WTC11 (cell line): ENCODE results near the gene RERG. TPM values are rescaled to one million over a fixed set of nuclear protein-coding genes. Genes with fewer than 3 reads are reported as not detected.
A peak's percentile ranks its signal among the peaks of the same experiment; 100 is the strongest.

Source experiments
- ATAC-seq: fragments of 200-7000 bp; cut with Tn5 transposase; 2 replicates; pipeline ENCODE4 v1.10.0; 2021; ENCODE audit warnings: mild to moderate bottlenecking, moderate library complexity
- CTCF ChIA-PET: fragments of 300-600 bp; sonication (Branson Sonifier 250); formaldehyde crosslinking; loops from one replicate; lab custom pipeline; 2021; ENCODE audit warnings: antibody characterized with exemption; lab: Charles Lee
- POLR2A ChIA-PET: fragments of 350-600 bp; sonication (Branson Sonifier 250); formaldehyde crosslinking; loops from one replicate; lab custom pipeline; 2021; ENCODE audit warnings: antibody characterized with exemption; lab: Charles Lee
- DNase-seq: peaks from one replicate; pipeline ENCODE4 v3.0.0; 2021; ENCODE audit warnings: low spot score
- H3K27ac Mint-ChIP-seq: 2 replicates; pipeline ENCODE4 v1.8.0; 2021; ENCODE audit warnings: mixed read lengths
- H3K27me3 Mint-ChIP-seq: 2 replicates; pipeline ENCODE4 v1.8.0; 2021; ENCODE audit warnings: low read depth, mild to moderate bottlenecking, moderate library complexity, mixed read lengths
- H3K36me3 Mint-ChIP-seq: 2 replicates; pipeline ENCODE4 v1.8.0; 2021; ENCODE audit warnings: mixed read lengths
- H3K4me1 Mint-ChIP-seq: 2 replicates; pipeline ENCODE4 v1.8.0; 2022; ENCODE audit warnings: mixed read lengths
- H3K4me3 Mint-ChIP-seq: 2 replicates; pipeline ENCODE4 v1.8.0; 2021; ENCODE audit warnings: mild to moderate bottlenecking, moderate library complexity, mixed read lengths
- H3K9me3 Mint-ChIP-seq: 2 replicates; pipeline ENCODE4 v1.8.0; 2021; ENCODE audit warnings: mixed read lengths
- ARID4B ChIP-seq: sonication (generic); formaldehyde crosslinking; IDR thresholded peaks from 2 replicates; pipeline ENCODE4 v1.8.0; 2023; ENCODE audit warnings: missing genetic modification reagents, mild to moderate bottlenecking, borderline replicate concordance
- GABPB1 ChIP-seq: sonication (generic); formaldehyde crosslinking; IDR thresholded peaks from 2 replicates; pipeline ENCODE4 v1.8.1; 2023; ENCODE audit warnings: mild to moderate bottlenecking, missing genetic modification reagents
- KAT7 ChIP-seq: sonication (generic); formaldehyde crosslinking; IDR thresholded peaks from 2 replicates; pipeline ENCODE4 v1.8.1; 2023; ENCODE audit warnings: missing genetic modification reagents, mild to moderate bottlenecking, borderline replicate concordance
- MXD4 ChIP-seq: fragments of 250-450 bp; sonication (Bioruptor Pico); IDR thresholded peaks from 2 replicates; pipeline ENCODE4 v1.8.0; 2021; ENCODE audit warnings: mild to moderate bottlenecking, moderate library complexity, borderline replicate concordance
- NR2C2 ChIP-seq: sonication (generic); formaldehyde crosslinking; IDR thresholded peaks from 2 replicates; pipeline ENCODE4 v1.8.0; 2022; ENCODE audit warnings: mild to moderate bottlenecking, missing genetic modification reagents
- OVOL2 ChIP-seq: fragments of 250-450 bp; sonication (Bioruptor Pico); IDR thresholded peaks from 2 replicates; pipeline ENCODE4 v1.9.0; 2021; ENCODE audit warnings: mild to moderate bottlenecking, borderline replicate concordance
- SMAD3 ChIP-seq: sonication (generic); formaldehyde crosslinking; IDR thresholded peaks from 2 replicates; pipeline ENCODE4 v1.8.0; 2022; ENCODE audit warnings: missing genetic modification reagents, mild to moderate bottlenecking, borderline replicate concordance
- SP1 ChIP-seq: sonication (generic); formaldehyde crosslinking; conservative IDR thresholded peaks from 2 replicates; pipeline ENCODE4 v1.8.1; 2022; ENCODE audit warnings: missing genetic modification reagents
- ZMAT4 ChIP-seq: fragments of 250-450 bp; sonication (Bioruptor Pico); IDR thresholded peaks from 2 replicates; pipeline ENCODE4 v1.9.0; 2021; ENCODE audit warnings: mild to moderate bottlenecking
- ZNF219 ChIP-seq: sonication (generic); formaldehyde crosslinking; IDR thresholded peaks from 2 replicates; pipeline ENCODE4 v1.8.0; 2023; ENCODE audit warnings: missing genetic modification reagents, mild to moderate bottlenecking, borderline replicate concordance
- ZNF232 ChIP-seq: sonication (generic); formaldehyde crosslinking; IDR thresholded peaks from 2 replicates; pipeline ENCODE4 v1.8.0; 2022; ENCODE audit warnings: mild to moderate bottlenecking, missing genetic modification reagents
- ZNF317 ChIP-seq: sonication (generic); formaldehyde crosslinking; IDR thresholded peaks from 2 replicates; pipeline ENCODE4 v1.8.1; 2023; ENCODE audit warnings: low read depth, mild to moderate bottlenecking, moderate library complexity, missing genetic modification reagents, borderline replicate concordance
- ZNF512 ChIP-seq: sonication (generic); formaldehyde crosslinking; IDR thresholded peaks from 2 replicates; pipeline ENCODE4 v1.8.1; 2022; ENCODE audit warnings: missing genetic modification reagents, borderline replicate concordance
- total RNA-seq: library from RNA; stranded (reverse); gene quantifications from 3 replicates; pipeline ENCODE4 v1.2.3, GENCODE V29; 2021
- TF ChIP-seq, protein P1 (sequence below): sonication (generic); formaldehyde crosslinking; conservative IDR thresholded peaks from 2 replicates; pipeline ENCODE4 v1.8.1; 2022; ENCODE audit warnings: mild to moderate bottlenecking, missing genetic modification reagents
- TF ChIP-seq, protein P2 (sequence below): sonication (generic); formaldehyde crosslinking; IDR thresholded peaks from 2 replicates; pipeline ENCODE4 v1.8.1; 2022; ENCODE audit warnings: mild to moderate bottlenecking, missing genetic modification reagents, moderate library complexity, borderline replicate concordance

Gene RERG
- total RNA-seq, 1 experiment from 2014 or later = 0.28 TPM

GRCh38 chr12:15151161-15152091, 69.8 kb downstream of the RERG start (continued):
- TF ChIP-seq, protein P1, sequence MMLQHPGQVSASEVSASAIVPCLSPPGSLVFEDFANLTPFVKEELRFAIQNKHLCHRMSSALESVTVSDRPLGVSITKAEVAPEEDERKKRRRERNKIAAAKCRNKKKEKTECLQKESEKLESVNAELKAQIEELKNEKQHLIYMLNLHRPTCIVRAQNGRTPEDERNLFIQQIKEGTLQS (CRISPR knock-in tag) = no peak
- TF ChIP-seq SMAD3 (CRISPR knock-in tag) = no peak
- no peak for TF ChIP-seq SP1 (CRISPR knock-in tag)
- no peak for TF ChIP-seq ZNF317 (CRISPR knock-in tag)
- TF ChIP-seq, protein P2, sequence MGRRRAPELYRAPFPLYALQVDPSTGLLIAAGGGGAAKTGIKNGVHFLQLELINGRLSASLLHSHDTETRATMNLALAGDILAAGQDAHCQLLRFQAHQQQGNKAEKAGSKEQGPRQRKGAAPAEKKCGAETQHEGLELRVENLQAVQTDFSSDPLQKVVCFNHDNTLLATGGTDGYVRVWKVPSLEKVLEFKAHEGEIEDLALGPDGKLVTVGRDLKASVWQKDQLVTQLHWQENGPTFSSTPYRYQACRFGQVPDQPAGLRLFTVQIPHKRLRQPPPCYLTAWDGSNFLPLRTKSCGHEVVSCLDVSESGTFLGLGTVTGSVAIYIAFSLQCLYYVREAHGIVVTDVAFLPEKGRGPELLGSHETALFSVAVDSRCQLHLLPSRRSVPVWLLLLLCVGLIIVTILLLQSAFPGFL (CRISPR knock-in tag) = no peak

- ATAC-seq (0 out of 2 replicates have a peak, but pooled peaks have one; percentile 34), DNase-seq (no peak)
- Mint-ChIP-seq H3K36me3 (no peaks in the 10 kb centered on the region), H3K27ac (no peak overlapping the region; the same call in 1 of the 2 replicates), H3K4me3 (no peak overlapping the region), H3K4me1 (peaks cover 5% of the 10 kb centered on the region), H3K9me3 (no peaks in the 10 kb centered on the region), H3K27me3 (no peaks in the 10 kb centered on the region; the same call in 1 of the 2 replicates)
- TF ChIP-seq GABPB1 (CRISPR knock-in tag) (no peak), ZNF219 (CRISPR knock-in tag) (no peak), OVOL2 (CRISPR knock-in tag) (no peak), ARID4B (no peak), ZMAT4 (CRISPR knock-in tag) (no peak), ZNF512 (CRISPR knock-in tag) (no peak), NR2C2 (no peak), ZNF232 (no peak), MXD4 (CRISPR knock-in tag) (no peak), KAT7 (no peak)
- POLR2A ChIA-PET = no interaction called here
- CTCF ChIA-PET = interaction anchor here (0.5 to 1.4 kb wide), 2 partner anchors 74 to 151 kb away, joined by 3 to 9 read pairs; partner anchors contain the start of gene RERG
Observed at GRCh38 chr12:15146585-15146984, 74.6 kb downstream of the RERG start.
